CD4-positive, alpha-beta T cell treated with Interleukin-6 for 4 hours (primary cell): ENCODE results near the gene AFAP1.

Experiments used
- DNase-seq: peaks from one replicate; pipeline ENCODE4 v3.0.0-alpha.2; 2020; ENCODE audit warnings: mixed read lengths

Gene AFAP1

GRCh38 chr4:7766086-7766485 lies 173.6 kb downstream of the AFAP1 start:
- no peak for DNase-seq

- no peak for DNase-seq
Measured at GRCh38 chr4:7765666-7766065, 174.0 kb downstream of the AFAP1 start.

- no peak for DNase-seq
Measured at GRCh38 chr4:7764466-7764865, 175.2 kb downstream of the AFAP1 start.

- no peak for DNase-seq
Measured at GRCh38 chr4:7763788-7764187, 175.9 kb downstream of the AFAP1 start.

- no peak for DNase-seq
Measured at GRCh38 chr4:7763106-7763505, 176.6 kb downstream of the AFAP1 start.

GRCh38 chr4:7762376-7763030 lies 177.2 kb downstream of the AFAP1 start:
- no peak for DNase-seq

GRCh38 chr4:7761720-7762119 lies 177.9 kb downstream of the AFAP1 start:
- DNase-seq = peak; percentile 61

- DNase-seq = no peak
Measured at GRCh38 chr4:7761312-7761711, 178.3 kb downstream of the AFAP1 start.

GRCh38 chr4:7760706-7761105 lies 179.0 kb downstream of the AFAP1 start:
- no peak for DNase-seq

GRCh38 chr4:7760228-7760627 lies 179.4 kb downstream of the AFAP1 start:
- no peak for DNase-seq

GRCh38 chr4:7759635-7760034 lies 180.0 kb downstream of the AFAP1 start:
- peak; percentile 23 for DNase-seq

GRCh38 chr4:7759216-7759615 lies 180.4 kb downstream of the AFAP1 start:
- DNase-seq = peak; percentile 75

GRCh38 chr4:7758476-7758875 lies 181.2 kb downstream of the AFAP1 start:
- DNase-seq = no peak

GRCh38 chr4:7757501-7758471 lies 181.9 kb downstream of the AFAP1 start:
- DNase-seq = no peak

- DNase-seq = no peak
Measured at GRCh38 chr4:7756561-7757355, 182.9 kb downstream of the AFAP1 start.

- DNase-seq = no peak
Measured at GRCh38 chr4:7756071-7756470, 183.6 kb downstream of the AFAP1 start.

GRCh38 chr4:7755561-7755960 lies 184.1 kb downstream of the AFAP1 start:
- DNase-seq = no peak

- DNase-seq = no peak
Measured at GRCh38 chr4:7754565-7755262, 184.9 kb downstream of the AFAP1 start.

GRCh38 chr4:7753931-7754465 lies 185.7 kb downstream of the AFAP1 start:
- DNase-seq = no peak

GRCh38 chr4:7753271-7753670 lies 186.4 kb downstream of the AFAP1 start:
- no peak for DNase-seq

- DNase-seq = no peak
Measured at GRCh38 chr4:7752649-7753048, 187.0 kb downstream of the AFAP1 start.

GRCh38 chr4:7750972-7751371 lies 188.7 kb downstream of the AFAP1 start:
- no peak for DNase-seq
